Measurements from ENCODE around the gene TMEM258. TPM values are rescaled to one million over a fixed set of nuclear protein-coding genes. Genes with fewer than 3 reads are reported as not detected.

TMEM258 gene
- total and polyA plus RNA-seq, 9 of the 15 experiments (the other 6 are each of a cell fraction or from before 2014, with no cell fraction given) = 97.2 to 856 (median 231) TPM

GRCh38 chr11:61764606-61765260 is 27.7 kb downstream of the TMEM258 start (continued):
- peak; percentile 69; the same call in 1 of the 2 replicates for TF ChIP-seq ZBTB7A (IDR thresholded peaks at IDR 0.05; ENCODE audit: borderline replicate concordance, control insufficient read depth, low read depth, low read length)
- TF ChIP-seq AFF1 (IDR thresholded peaks at IDR 0.05; ENCODE audit: low read depth in 1 of 2, partially characterized antibody in 2 of 2) = no peak
- no peak for TF ChIP-seq CBFB (CRISPR knock-in tag; IDR thresholded peaks at IDR 0.05)
- TF ChIP-seq BCOR (IDR thresholded peaks at IDR 0.05) = peak; percentile 8; the same call in 1 of the 2 replicates
- TF ChIP-seq KDM4B (IDR thresholded peaks at IDR 0.05; ENCODE audit: borderline replicate concordance in 2 of 2, low read depth in 1 of 2) = 0 out of 4 replicates have a peak, but pooled peaks of 1 of the 2 experiments have one; percentile 43
- TF ChIP-seq, protein P1, sequence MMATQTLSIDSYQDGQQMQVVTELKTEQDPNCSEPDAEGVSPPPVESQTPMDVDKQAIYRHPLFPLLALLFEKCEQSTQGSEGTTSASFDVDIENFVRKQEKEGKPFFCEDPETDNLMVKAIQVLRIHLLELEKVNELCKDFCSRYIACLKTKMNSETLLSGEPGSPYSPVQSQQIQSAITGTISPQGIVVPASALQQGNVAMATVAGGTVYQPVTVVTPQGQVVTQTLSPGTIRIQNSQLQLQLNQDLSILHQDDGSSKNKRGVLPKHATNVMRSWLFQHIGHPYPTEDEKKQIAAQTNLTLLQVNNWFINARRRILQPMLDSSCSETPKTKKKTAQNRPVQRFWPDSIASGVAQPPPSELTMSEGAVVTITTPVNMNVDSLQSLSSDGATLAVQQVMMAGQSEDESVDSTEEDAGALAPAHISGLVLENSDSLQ (IDR thresholded peaks at IDR 0.05) = 0 out of 2 replicates have a peak, but pooled peaks have one; percentile 18

Data from K562 (cell line).